GM18873 (cell line): ENCODE results near the gene TMEM217.

Source experiments
- ATAC-seq: cut with Tn5 transposase; IDR thresholded peaks from one replicate; pipeline ENCODE4 v1.9.1; 2021; ENCODE audit warnings: mild to moderate bottlenecking, moderate library complexity, moderate number of reproducible peaks; ENCODE audit not compliant: unreplicated experiment, low FRiP score

TMEM217 gene

DNA sequence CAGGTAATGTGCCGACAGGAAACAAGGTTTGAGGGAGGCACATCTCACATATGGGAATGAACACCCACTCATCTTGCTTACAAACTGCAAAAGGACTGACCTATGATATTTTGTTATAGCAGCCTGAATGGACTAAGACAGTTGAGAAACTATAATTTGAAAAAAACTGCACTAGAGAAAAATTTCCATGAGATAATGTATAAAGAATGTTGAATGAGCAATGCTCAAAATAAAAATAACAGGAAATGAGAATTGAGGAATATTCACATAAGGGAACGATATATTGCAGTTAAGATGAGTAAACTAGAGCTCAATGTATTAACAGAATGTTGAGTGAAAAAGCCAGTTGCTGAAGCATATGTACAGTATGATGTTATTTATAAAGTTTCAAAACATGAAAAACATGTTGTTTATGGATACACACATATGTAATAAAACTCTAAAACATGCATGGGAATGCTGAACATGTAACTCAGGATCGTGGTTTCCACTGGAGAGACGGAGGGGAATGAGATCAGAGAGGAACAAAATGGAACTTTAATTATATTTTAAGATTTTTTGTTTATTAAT, 6.6 kb downstream of the TMEM217 start:
- no peak for ATAC-seq

DNA sequence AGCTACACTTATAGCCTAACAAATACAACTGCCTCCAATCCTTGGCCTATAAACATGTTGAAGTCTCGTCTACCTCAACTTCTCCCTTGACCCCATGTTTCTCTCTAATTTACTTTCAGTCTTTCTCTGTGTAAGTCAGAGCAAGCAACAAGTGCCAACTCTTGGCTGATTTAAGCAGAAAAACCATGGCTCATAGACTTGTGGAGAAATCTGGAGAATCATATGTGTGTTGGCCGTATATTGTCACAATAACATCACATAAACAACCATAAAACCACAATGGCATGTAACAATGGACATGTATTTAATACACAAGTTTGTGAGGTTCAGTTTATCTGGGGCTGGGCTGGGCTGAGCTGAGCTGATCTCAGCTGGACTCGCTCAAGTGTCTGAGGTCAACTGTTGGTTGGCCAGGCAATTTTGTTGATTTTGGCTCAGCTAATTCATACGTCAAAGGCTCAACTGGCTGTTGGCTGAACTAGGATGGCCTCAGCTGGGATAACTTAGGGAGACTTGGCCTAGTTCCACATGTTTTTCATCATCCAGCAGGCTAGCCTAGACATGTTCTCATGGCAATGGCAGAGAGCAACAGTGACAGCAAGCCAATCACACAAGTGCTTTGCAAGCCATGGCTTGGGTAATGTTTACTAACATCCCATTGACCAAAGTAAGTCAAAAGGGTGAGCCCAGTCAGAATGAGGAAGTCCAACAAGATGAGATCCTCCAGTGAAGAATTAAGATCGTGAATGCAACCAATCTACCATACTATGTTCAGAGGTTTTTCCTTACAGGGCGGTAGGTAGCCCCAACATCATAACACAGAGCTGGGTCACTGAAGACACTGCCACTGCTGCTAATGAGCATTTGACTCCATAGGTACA, 13.3 kb downstream of the TMEM217 start:
- ATAC-seq = no peak

DNA sequence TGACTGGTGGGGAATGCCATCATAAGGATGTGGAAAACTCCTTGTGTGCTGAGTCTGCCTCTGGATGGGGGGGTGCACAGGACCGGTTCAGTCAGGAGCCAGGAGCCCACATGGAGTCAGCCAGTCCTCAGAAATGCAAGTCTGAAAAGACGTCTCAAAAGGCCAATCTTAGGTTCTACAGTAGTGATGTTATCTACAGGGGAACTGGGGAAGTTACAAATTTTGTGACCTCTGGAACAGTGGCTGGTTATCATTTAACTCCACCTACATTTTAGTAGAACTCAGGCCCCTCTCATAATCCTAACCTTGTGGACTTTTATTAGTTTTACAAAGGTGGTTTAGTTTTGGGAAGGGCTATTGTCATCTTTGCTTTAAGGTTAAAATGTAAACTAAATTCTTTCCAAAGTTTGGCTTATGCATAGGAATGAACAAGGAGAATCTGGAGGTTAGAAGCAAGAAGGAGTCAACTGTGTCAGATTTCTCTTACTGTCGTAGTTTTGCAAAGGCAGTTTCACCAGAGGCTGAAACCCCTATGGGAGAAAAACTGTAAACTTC, 14.1 kb downstream of the TMEM217 start:
- ATAC-seq = no peak

DNA sequence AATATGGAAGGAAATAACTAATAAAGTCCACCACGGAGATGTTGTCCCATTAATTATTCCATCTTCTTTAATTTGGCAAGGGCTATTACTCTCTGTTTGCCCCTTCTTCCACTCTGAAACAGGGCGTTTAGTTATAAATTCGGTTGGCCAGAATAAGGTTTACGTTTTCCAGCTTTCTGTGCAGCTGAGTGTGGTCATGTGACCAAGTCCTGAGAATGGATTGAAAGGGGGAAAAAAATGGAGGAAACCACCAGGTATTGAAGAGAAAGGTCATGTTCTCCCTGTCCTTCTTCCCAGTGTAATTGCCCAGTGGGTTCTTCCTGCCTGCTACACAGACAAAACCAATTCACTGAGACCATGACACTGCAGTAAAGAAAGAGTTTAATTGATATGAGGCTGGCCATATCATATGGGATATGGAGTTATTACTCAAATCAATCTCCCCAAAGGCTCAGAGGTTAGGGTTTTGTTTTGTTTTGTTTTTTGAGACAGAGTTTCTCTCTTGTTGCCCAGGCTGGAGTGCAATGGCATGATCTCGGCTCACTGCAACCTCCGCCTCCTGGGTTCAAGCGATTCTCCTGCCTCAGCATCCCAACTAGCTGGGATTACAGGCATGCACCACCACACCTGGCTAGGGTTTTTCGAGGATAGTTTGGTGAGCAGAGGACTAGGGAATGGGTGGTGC, 14.7 kb downstream of the TMEM217 start:
- ATAC-seq = no peak

DNA sequence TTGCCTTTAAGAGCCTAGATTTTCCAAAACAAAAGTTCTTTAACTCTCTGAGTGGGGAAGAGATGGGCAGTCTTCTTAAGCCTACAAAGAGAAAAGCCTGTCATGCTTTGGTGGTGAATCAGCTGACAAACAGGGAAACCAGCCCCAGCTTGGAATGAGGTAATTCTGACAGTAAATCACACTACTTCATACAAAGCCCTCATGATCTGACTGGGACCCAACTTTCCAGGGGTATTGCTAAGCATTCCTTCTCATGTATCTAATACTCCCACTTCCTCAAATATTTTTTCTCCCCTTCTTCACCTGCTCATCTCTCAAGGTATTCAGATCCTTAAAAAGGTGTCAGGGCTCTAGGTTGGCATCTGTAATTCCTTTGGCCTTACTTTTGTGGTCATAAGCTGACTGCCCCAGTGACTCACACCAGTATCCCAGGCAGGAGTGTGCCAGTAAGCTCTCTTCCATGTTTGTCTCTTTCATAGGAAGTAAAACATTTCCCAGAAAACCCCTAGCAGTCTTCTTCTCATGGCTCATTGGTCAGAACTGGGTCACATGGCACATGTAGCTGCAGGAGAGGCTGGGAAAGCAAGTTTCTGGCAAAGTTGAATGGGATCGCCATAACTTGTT, 15.4 kb downstream of the TMEM217 start:
- no peak for ATAC-seq

DNA sequence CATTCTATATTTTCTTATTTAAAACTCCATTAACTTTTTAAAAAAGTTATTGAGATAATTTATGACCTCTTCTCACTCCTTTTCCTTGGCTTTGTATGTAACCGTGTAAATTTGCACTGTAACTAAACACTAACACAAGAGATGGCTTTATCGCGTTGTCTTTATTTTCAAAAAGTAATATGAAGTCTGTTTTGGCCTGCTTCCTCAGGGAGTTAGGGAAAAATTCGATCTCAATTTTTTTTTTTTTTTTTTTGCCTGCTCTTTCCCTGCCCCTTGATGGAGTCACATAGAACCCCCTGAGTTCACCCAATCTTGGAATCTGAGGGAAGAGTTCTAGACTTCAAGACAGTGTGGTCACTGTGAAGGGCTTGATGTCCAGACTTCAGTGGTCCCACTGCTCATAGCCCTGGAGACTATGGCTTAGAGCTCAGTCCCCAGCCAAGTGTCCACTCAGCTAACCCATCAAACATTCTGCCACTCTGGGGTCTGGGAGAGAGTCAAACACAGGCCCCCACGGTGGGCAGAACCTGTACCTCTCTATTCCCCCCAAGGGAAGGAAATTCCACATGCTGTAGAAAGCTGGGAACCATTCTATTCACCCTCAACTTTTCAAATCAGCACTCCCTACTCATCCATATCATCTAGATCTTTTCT, 16.0 kb downstream of the TMEM217 start:
- ATAC-seq = no peak

DNA sequence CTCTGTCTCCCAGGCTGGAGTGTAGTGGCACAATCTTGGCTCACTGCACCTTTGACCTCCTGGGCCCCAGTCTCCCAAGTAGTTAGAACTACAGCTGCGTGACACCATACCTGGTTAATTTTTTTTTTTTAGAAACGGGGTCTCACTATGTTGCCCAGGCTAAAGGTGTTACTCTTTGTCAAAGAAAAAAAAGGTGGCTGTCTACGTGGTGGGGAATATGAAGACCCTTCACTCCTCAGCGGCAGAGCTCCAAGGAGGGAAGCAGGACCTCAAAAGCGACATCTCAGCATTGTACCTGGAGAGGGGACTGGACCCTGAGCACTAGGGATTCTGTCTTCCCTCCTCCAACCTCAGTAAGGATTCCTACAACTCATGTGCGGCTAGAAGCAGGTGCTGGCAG, 16.8 kb downstream of the TMEM217 start:
- no peak for ATAC-seq

DNA sequence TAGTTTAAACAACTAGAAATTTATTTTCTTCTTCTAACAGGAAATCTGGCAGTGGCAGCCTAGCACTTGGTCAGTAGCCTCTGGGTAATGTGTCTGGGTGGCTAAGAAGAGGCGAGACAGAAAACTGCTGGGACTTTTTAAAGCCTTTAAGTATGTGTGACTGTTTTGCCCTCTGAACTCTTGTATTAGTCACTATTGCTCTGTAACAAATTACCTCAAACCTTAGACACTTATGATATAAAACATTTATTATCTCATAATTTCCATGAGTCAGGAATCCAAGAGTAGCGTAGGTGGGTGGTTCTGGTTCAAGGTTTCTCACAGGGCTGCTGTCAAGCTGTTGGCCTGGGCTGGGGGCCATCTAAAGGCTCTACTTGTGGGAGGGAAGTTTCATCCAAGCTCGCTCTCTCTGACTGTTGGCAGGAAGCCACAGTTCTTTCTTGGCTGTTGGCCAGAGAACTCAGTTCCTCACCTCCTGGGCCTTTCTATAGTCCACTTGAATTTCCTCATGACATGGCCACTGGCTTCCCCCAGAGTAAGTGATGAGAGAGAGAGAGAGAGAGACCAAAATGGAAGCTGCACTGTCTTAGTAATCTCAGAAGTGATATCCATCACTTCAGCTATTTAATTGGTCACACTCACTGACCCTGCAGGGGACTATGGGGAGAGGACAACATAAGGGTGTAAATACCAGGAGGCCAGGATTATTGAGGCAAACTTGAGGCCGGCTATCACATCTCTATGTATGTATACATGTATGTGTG, 17.8 kb downstream of the TMEM217 start:
- no peak for ATAC-seq

DNA sequence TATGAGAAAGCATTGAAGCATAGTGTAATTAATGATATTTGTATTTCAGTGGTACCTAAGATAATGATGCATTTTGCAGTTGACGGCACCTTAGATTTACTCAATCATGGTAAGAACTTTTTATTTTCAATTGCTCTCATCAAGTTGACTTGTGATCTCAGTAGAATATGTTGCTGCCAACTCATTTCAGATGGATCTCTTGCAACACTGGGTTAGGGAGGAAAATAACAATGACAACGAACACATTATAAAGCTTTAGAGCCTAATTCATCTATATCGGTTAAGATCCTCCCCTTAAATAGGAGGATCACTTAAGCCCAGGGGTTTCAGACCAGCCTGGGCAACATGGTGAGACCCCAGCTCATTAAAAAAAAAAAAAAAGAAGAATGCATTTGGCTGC, 18.4 kb downstream of the TMEM217 start:
- no peak for ATAC-seq

DNA sequence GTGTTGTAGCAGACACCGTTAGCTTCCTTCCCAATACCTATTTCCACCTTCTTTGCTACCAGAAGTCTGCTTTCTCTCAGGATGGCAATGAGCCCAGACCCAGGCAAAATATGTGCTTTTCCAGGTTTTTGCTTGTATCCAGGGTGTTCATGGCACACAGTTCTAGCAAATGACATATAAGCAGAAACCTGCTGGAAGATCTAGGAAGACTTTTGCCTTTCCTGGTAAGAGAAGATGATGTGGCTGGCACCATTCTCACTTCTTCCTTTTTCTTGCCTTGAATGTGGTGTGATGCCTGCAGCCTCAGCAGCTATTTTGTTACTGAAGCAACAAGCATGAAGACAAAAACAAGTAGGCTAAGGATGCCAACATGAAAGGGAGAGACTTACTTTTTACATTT, 19.6 kb downstream of the TMEM217 start:
- ATAC-seq = no peak

DNA sequence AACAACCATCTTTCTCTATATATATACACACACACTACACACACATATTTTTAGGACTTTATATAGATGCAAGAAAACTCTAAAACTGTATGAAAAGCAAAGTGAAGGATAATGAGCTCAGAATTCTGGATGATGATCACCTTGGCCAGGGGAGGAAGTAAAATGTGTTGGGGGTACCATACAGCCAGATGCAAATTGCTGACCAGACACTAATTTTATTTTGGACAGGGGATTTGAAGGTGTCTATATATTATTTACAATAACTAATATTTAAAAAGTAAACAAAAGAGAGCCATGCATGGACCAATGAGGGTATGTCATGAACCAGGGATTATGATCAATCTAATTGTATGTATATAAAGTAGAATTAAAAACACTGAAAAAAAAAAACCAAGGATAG, 20.2 kb downstream of the TMEM217 start:
- ATAC-seq = no peak

DNA sequence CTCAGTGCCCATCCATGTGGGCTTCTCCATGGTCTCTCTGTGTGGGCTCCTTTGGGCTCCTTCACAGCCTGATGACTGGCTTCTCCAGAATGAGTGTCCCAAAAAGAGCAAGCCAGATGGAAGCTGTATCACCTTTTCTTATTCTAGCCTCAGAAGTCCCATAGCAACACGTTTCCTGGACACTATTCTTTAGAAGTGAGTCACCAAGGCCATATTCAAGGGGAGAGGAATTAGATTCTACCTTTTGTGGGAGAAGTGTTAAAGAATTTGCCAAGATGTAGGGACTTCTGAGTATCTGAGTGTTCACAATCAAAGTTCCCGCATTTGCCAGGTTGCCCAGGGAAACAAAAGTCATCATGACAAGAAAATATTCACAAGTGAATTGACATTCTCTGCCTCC, 21.0 kb downstream of the TMEM217 start:
- no peak for ATAC-seq

DNA sequence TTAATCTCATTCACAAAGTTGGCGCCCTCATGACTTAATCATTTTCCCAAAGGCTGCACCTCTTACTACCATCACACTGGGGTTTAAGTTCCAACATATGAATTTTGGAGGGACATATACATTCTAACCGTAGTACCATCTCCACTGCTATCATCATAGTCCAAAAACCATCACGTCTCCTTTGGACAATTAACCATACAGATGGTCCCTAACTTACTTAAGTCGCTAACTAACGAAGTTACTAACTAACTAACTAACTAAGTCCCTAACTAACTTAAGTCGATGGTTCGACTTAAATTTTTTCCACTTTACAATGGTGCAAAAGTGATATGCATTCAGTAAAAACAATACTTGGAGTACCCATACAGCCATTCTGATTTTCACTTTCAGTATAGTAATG, 24.4 kb downstream of the TMEM217 start:
- ATAC-seq = no peak

DNA sequence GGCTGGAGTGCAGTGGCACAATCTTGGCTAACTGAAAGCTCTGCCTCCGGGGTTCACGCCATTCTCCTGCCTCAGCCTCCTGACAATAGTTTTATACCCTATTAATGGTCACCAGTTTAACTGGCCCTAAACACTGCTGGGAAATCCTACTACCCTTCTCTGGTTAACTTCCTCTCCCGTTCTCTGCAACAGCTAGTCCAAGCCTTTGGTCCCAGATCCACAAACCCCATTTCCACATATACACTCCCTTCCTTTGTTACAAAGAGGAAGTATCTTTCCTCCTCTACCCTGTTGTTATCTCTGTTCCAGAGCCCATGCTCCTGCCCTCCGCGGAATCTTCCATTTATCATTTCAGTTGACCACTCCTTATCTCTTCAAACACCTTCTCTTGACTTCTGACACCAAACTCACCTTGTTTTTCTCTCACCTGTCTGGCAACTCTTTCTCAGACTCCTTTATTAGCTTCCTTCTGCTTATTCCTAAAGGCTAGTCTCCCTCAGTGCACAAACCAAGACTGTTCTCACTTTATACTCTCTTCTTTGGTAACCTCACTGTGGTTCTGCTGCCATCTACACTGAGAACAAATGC, 25.4 kb downstream of the TMEM217 start:
- no peak for ATAC-seq

DNA sequence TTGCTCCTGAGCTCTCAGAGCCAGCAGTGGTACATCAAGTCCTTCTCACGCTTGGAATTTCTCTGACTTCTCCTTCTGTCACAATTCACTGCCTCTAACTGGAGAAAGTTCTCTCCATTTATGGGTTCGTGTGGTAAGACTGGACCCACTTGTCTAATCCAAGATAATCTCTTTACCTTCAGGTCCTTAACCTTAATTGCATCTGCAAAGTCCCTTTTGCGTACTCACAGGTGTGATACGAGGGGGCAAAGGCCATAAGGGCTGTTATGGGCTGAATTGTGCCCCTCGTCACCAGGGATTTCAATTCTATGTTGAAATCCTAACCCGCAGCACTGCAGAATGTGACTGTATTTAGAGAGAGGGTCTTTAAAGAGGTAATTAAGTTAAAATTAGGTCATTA, 27.8 kb downstream of the TMEM217 start:
- no peak for ATAC-seq

DNA sequence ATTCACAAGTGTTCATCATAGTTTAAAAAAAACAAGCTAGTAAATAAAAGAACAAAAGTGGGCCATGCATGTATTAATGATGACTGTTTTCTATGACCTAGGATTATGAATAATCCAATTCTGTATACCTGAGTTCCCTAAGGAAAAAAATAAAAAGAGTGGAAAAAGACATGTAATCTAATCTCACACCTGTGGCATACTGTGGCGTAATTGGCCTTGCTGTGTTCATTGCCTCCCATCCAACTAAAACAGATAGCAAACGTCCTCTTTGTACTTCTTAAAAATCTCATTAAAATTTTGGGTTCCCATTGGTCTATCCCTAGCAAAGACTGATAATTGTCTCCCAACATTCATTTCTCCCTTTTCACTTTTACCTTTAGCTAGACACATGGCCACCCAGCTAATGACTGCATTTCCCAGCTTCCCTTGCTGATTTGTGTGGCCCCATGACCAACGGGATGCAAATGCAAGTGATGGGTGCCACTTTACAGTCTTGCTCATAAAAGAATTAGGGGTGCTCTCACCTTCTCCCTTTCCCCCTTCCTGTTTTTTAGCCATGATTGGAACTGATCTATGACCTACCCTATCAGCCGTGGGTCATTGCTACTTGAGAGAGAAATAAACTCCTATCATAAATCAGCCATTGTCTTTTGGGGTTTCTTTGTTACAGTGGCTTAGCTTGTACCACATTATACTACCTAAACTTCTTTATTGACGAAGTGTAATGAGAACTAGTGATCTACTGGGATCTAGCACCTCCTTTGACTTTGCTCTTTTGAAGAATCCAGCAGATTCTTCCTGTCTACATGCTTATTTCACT, 32.4 kb downstream of the TMEM217 start:
- no peak for ATAC-seq

DNA sequence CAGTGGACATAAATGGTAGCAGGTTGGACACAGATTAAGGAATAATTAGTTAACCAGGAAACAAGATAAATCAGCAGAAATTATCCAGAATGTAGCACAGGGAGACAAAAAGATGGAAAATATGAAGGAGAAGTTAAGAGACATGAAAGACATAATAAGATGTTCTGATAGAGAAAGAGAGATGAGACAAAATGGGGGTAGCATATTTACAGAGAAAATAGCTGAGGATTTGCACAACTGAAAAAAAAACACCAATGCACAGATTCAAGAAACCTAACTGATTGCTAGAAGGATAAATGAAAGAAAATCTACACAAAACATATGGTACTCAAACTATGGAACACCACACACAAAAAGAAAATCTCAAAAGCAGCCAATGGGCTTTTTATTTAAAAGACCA, 35.0 kb downstream of the TMEM217 start:
- ATAC-seq = no peak

DNA sequence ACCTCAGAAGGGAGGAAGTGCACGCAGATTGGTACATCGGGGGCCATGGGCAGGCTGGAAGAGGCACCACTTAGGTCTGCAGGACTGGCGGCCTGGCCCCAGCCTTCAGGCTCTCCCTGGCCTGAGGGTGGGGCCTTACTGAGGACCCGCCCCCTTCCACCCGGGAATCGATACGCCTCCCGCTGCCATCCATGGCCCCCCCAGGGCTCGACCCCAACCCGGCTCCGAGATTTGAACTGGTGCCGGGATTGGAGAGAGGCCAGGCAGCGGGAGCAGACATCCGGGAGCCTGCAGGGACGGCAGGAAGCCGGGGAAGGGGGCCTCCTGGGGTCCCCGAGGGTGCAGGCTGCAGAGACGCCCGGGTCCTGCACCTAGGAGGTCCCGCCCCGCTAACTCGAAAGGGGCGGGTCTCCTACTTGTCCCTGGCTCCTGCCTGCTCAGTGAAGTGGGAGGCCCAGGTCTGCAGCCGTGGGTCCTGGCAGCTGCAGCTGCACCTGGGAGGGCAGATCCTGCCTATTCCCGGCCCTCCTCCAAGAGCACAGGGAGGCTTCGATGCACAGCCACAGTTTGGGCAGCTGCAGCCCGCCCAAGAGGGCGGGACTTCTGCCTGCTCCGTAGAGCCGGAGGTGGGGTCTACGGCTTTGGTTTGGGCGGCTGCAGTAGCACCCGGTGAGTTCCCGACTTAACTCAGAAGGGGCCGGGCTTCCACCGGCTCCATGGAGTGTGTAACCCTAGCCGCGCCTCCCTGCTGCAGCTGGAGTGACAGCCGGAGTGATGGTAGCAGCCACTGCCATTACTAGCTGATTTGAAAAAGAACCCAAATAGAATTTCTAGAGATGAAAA, 35.6 kb downstream of the TMEM217 start:
- peak; percentile 71 for ATAC-seq
